Tibial nerve (tissue), 4 donors: ENCODE measurements around the gene GPR42.

Experiments
- CTCF ChIP-seq, 5 experiments: fragments of 200-600 bp in 3 of 5; fragments of 450-650 bp in 2 of 5; sonication (generic) in 3 of 5; IDR thresholded peaks; one replicate each; pipeline ENCODE4 v1.5.1; 2016 to 2019; ENCODE audit warnings: antibody characterized with exemption in 5 of 5, mild to moderate bottlenecking in 3 of 5, moderate library complexity in 2 of 5
- EP300 ChIP-seq, 2 donors: sonication (generic); formaldehyde crosslinking; IDR thresholded peaks; one replicate each; pipeline ENCODE4 v1.6.1; 2017; ENCODE audit warnings: antibody characterized with exemption in 2 of 2, mild to moderate bottlenecking in 1 of 2
- POLR2A ChIP-seq, 2 donors: fragments of 450-650 bp; IDR thresholded peaks; one replicate each; pipeline ENCODE4 v1.6.1; 2017; ENCODE audit warnings: antibody characterized with exemption in 2 of 2, mild to moderate bottlenecking in 2 of 2, moderate library complexity in 2 of 2

- TF ChIP-seq CTCF (IDR thresholded peaks at IDR 0.05) (no peak), POLR2A (IDR thresholded peaks at IDR 0.05) (no peak), EP300 (IDR thresholded peaks at IDR 0.05) (no peak)
These were observed 38.3 kb downstream of the GPR42 start for GRCh38 chr19:35409191-35409590.
